ENCODE data around the gene FASN.

FASN gene

GRCh38 chr17:82076785-82077591, 21.0 kb downstream of the FASN start:
- DNase-seq (ENCODE audit: low read depth in 2 of 2) = no peak

GRCh38 chr17:82076018-82076784, 21.8 kb downstream of the FASN start:
- no peak for DNase-seq (ENCODE audit: low read depth in 2 of 2)

GRCh38 chr17:82073446-82073845, 24.6 kb downstream of the FASN start:
- no peak for DNase-seq (ENCODE audit: low read depth in 2 of 2)

GRCh38 chr17:82072827-82073226, 25.2 kb downstream of the FASN start:
- DNase-seq (ENCODE audit: low read depth in 2 of 2) = no peak

- no peak for DNase-seq (ENCODE audit: low read depth in 2 of 2)
Observed at GRCh38 chr17:82070611-82071010, 27.4 kb downstream of the FASN start.

GRCh38 chr17:82065638-82066303, 32.3 kb downstream of the FASN start, which contains the start of gene DUS1L:
Gene DUS1L (minus strand): TSS chr17:82065804. CDS start chr17:82065059, 745 bp downstream.
- peak; percentile 69 for DNase-seq (ENCODE audit: low read depth in 2 of 2)

- peak in 1 of 2 donors; percentile 10 for DNase-seq (ENCODE audit: low read depth in 2 of 2)
Observed at GRCh38 chr17:82065193-82065637, 32.8 kb downstream of the FASN start.

- no peak for DNase-seq (ENCODE audit: low read depth in 2 of 2)
Observed at GRCh38 chr17:82064433-82065192, 33.4 kb downstream of the FASN start.

GRCh38 chr17:82063424-82064415, 34.3 kb downstream of the FASN start:
- DNase-seq (ENCODE audit: low read depth in 2 of 2) = no peak

GRCh38 chr17:82062984-82063368, 35.1 kb downstream of the FASN start:
- DNase-seq (ENCODE audit: low read depth in 2 of 2) = no peak

GRCh38 chr17:82062076-82062983, 35.7 kb downstream of the FASN start:
- no peak for DNase-seq (ENCODE audit: low read depth in 2 of 2)

GRCh38 chr17:82061047-82061925, 36.8 kb downstream of the FASN start:
- DNase-seq (ENCODE audit: low read depth in 2 of 2) = no peak

- DNase-seq (ENCODE audit: low read depth in 2 of 2) = no peak
Observed at GRCh38 chr17:82060614-82061013, 37.4 kb downstream of the FASN start.

- no peak for DNase-seq (ENCODE audit: low read depth in 2 of 2)
Observed at GRCh38 chr17:82060001-82060380, 38.0 kb downstream of the FASN start.

- DNase-seq (ENCODE audit: low read depth in 2 of 2) = no peak
Observed at GRCh38 chr17:82059272-82060000, 38.6 kb downstream of the FASN start.

- no peak for DNase-seq (ENCODE audit: low read depth in 2 of 2)
Observed at GRCh38 chr17:82058855-82059249, 39.2 kb downstream of the FASN start.

GRCh38 chr17:82058230-82058854, 39.7 kb downstream of the FASN start:
- no peak for DNase-seq (ENCODE audit: low read depth in 2 of 2)
